Suprapubic skin (tissue), 3 donors: ENCODE data around the gene KAT5.

ENCODE experiments used
- POLR2A ChIP-seq, 2 donors: fragments of 450-650 bp; IDR thresholded peaks; one replicate each; pipeline ENCODE4 v1.6.1; 2017; ENCODE audit warnings: antibody characterized with exemption in 2 of 2, mild to moderate bottlenecking in 2 of 2, moderate library complexity in 2 of 2
- TF ChIP-seq, protein P1 (sequence below), 2 donors: fragments of 200-600 bp in 1 of 2; fragments of 450-650 bp in 1 of 2; sonication (generic) in 1 of 2; IDR thresholded peaks; one replicate each; pipeline ENCODE4 v1.5.1; 2016 to 2019; ENCODE audit warnings: antibody characterized with exemption in 2 of 2, mild to moderate bottlenecking in 1 of 2, moderate library complexity in 1 of 2

- TF ChIP-seq, protein P1, sequence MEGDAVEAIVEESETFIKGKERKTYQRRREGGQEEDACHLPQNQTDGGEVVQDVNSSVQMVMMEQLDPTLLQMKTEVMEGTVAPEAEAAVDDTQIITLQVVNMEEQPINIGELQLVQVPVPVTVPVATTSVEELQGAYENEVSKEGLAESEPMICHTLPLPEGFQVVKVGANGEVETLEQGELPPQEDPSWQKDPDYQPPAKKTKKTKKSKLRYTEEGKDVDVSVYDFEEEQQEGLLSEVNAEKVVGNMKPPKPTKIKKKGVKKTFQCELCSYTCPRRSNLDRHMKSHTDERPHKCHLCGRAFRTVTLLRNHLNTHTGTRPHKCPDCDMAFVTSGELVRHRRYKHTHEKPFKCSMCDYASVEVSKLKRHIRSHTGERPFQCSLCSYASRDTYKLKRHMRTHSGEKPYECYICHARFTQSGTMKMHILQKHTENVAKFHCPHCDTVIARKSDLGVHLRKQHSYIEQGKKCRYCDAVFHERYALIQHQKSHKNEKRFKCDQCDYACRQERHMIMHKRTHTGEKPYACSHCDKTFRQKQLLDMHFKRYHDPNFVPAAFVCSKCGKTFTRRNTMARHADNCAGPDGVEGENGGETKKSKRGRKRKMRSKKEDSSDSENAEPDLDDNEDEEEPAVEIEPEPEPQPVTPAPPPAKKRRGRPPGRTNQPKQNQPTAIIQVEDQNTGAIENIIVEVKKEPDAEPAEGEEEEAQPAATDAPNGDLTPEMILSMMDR (IDR thresholded peaks at IDR 0.05) = no peak
- TF ChIP-seq POLR2A (IDR thresholded peaks at IDR 0.05) = no peak
Observed at GRCh38 chr11:65716774-65717405, 4.8 kb downstream of the KAT5 start.
